Neural progenitor cell (in vitro differentiated cells): Measurements from ENCODE around the gene PEX16. TPM values are rescaled to one million over a fixed set of nuclear protein-coding genes. Genes with fewer than 3 reads are reported as not detected.

Experiments used
- DNase-seq: peaks from one replicate; pipeline ENCODE4 v3.0.0-alpha.2; 2016; ENCODE audit warnings: low spot score
- H2AFZ ChIP-seq: fragments of 200-600 bp; sonication (generic); replicated peaks from 2 replicates; pipeline ENCODE4 v1.6.1; 2016; ENCODE audit warnings: antibody characterized with exemption
- H3F3A ChIP-seq: fragments of 200-600 bp; sonication (generic); 2 replicates; pipeline ENCODE4 v1.6.1; 2016; ENCODE audit warnings: antibody characterized with exemption, low read depth
- H3K27ac ChIP-seq: fragments of 200-600 bp; sonication (generic); 2 replicates; pipeline ENCODE4 v1.5.1; 2016; ENCODE audit warnings: mild to moderate bottlenecking
- H3K27me3 ChIP-seq: fragments of 200-600 bp; sonication (generic); 2 replicates; pipeline ENCODE4 v1.6.1; 2016; ENCODE audit warnings: mild to moderate bottlenecking, moderate library complexity
- H3K36me3 ChIP-seq: fragments of 200-600 bp; sonication (generic); 2 replicates; pipeline ENCODE4 v1.5.1; 2016
- H3K4me1 ChIP-seq: fragments of 200-600 bp; sonication (generic); 2 replicates; pipeline ENCODE4 v1.6.1; 2016; ENCODE audit warnings: mixed run types
- H3K4me2 ChIP-seq: fragments of 200-600 bp; sonication (generic); 2 replicates; pipeline ENCODE4 v1.6.1; 2016
- H3K4me3 ChIP-seq: fragments of 200-600 bp; sonication (generic); 2 replicates; pipeline ENCODE4 v1.5.1; 2016
- H3K79me2 ChIP-seq: fragments of 200-600 bp; sonication (generic); 2 replicates; pipeline ENCODE4 v1.6.1; 2016; ENCODE audit warnings: low read depth
- H3K9ac ChIP-seq: fragments of 200-600 bp; sonication (generic); 2 replicates; pipeline ENCODE4 v1.6.1; 2016
- H3K9me3 ChIP-seq: fragments of 200-600 bp; sonication (generic); 2 replicates; pipeline ENCODE4 v1.5.1; 2016; ENCODE audit warnings: low read depth
- H4K20me1 ChIP-seq: fragments of 200-600 bp; sonication (generic); 2 replicates; pipeline ENCODE4 v1.6.1; 2016; ENCODE audit warnings: low read depth
- H3K27ac Mint-ChIP-seq: 3 replicates; pipeline ENCODE4 v1.8.0; 2021; ENCODE audit warnings: mixed read lengths
- H3K27me3 Mint-ChIP-seq: 2 replicates; pipeline ENCODE4 v1.8.0; 2022; ENCODE audit warnings: low read depth, mild to moderate bottlenecking, inconsistent platforms, moderate library complexity, mixed read lengths; ENCODE audit not compliant: insufficient read depth
- H3K36me3 Mint-ChIP-seq: 3 replicates; pipeline ENCODE4 v1.8.0; 2021; ENCODE audit warnings: mixed read lengths
- H3K4me1 Mint-ChIP-seq: 3 replicates; pipeline ENCODE4 v1.8.0; 2021; ENCODE audit warnings: mixed read lengths
- H3K4me3 Mint-ChIP-seq: 3 replicates; pipeline ENCODE4 v1.8.0; 2021; ENCODE audit warnings: mild to moderate bottlenecking, moderate library complexity, mixed read lengths
- H3K9me3 Mint-ChIP-seq: 3 replicates; pipeline ENCODE4 v1.8.0; 2020; ENCODE audit warnings: mixed read lengths
- EZH2 ChIP-seq: fragments of 200-600 bp; sonication (generic); IDR thresholded peaks from 2 replicates; pipeline ENCODE4 v1.6.1; 2017; ENCODE audit warnings: antibody characterized with exemption, mild to moderate bottlenecking, moderate library complexity
- EZH2phosphoT487 ChIP-seq: fragments of 200-600 bp; sonication (generic); IDR thresholded peaks from 2 replicates; pipeline ENCODE4 v1.6.1; 2017; ENCODE audit warnings: antibody characterized with exemption
- total RNA-seq: library from RNA; depleted of rRNA; stranded (reverse); fragments of >200 nt; gene quantifications from 2 replicates; pipeline ENCODE4 v1.2.3, GENCODE V29; 2015; ENCODE audit warnings: low replicate concordance
- TF ChIP-seq, protein P1 (sequence below): fragments of 200-600 bp; sonication (generic); IDR thresholded peaks from 2 replicates; pipeline ENCODE4 v1.5.1; 2017; ENCODE audit warnings: antibody characterized with exemption, mild to moderate bottlenecking

The PEX16 gene
- total RNA-seq, 1 donor from 2014 or later, result 11.6 TPM

DNA sequence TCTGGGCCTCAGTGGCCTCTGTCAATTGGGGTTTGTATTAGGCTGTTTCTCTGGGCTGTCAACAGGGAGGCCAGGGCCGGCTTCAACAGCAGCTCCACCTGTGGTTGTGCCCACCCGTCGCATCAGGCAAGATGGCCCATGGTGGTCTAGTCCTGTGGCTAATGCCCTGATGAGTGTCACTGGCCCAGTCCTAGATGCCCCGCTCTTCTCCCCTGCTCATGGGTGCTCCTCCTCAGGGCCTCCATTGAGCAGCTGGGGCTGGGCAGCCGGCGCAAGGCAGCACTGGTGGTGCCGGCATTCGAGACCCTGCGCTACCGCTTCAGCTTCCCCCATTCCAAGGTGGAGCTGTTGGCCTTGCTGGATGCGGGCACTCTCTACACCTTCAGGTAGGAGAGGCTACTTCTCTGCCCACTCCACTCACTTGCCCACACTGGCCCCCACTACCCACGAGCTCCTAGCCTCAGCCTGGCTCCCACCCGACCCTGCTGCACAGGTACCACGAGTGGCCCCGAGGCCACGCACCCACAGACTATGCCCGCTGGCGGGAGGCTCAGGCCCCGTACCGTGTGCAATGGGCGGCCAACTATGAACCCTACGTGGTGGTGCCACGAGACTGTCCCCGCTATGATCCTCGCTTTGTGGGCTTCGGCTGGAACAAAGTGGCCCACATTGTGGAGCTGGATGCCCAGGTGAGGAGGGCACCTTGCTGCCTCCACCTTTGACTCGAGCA is 10.2 kb upstream of the PEX16 start:
- H3K9me3 Mint-ChIP-seq, result no peaks in the 10 kb centered on the region
- Histone ChIP-seq H3K27me3 (peaks cover 7% of the 10 kb centered on the region), H3K79me2 (peaks cover 5% of the 10 kb centered on the region), H3K4me1 (no peaks in the 10 kb centered on the region), H3K27ac (no peak overlapping the region), H4K20me1 (peaks cover 15% of the 10 kb centered on the region), H3F3A (peaks cover 9% of the 10 kb centered on the region), H3K9me3 (no peaks in the 10 kb centered on the region), H3K36me3 (no peaks in the 10 kb centered on the region), H3K4me3 (no peak overlapping the region), H2AFZ (no peak overlapping the region), H3K4me2 (no peak overlapping the region), H3K9ac (no peak overlapping the region)
- peaks cover 9% of the 10 kb centered on the region for H3K4me1 Mint-ChIP-seq
- no peak for DNase-seq
- TF ChIP-seq EZH2phosphoT487 (no peak), EZH2 (no peak)
- TF ChIP-seq, protein P1, sequence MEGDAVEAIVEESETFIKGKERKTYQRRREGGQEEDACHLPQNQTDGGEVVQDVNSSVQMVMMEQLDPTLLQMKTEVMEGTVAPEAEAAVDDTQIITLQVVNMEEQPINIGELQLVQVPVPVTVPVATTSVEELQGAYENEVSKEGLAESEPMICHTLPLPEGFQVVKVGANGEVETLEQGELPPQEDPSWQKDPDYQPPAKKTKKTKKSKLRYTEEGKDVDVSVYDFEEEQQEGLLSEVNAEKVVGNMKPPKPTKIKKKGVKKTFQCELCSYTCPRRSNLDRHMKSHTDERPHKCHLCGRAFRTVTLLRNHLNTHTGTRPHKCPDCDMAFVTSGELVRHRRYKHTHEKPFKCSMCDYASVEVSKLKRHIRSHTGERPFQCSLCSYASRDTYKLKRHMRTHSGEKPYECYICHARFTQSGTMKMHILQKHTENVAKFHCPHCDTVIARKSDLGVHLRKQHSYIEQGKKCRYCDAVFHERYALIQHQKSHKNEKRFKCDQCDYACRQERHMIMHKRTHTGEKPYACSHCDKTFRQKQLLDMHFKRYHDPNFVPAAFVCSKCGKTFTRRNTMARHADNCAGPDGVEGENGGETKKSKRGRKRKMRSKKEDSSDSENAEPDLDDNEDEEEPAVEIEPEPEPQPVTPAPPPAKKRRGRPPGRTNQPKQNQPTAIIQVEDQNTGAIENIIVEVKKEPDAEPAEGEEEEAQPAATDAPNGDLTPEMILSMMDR, result no peak
- peaks cover 28% of the 10 kb centered on the region for H3K27me3 Mint-ChIP-seq
- peaks cover 5% of the 10 kb centered on the region for H3K36me3 Mint-ChIP-seq
- no peak overlapping the region for H3K27ac Mint-ChIP-seq
- H3K4me3 Mint-ChIP-seq, result no peak overlapping the region

DNA sequence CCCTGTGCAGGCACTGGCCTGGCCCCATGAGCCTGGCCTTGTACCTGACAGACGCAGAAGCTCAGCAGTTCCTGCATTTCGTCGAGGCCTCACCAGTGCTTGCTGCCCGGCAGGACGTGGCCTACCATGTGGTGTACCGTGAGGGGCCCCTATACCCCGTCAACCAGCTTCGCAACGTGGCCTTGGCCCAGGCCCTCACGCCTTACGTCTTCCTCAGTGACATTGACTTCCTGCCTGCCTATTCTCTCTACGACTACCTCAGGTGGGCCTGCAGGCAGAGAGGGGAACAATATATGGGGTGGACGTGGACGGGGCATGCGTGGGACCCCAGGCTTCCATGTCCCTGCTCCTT is 9.6 kb upstream of the PEX16 start:
- Histone ChIP-seq H3K4me2 (no peak overlapping the region), H3F3A (peaks cover 9% of the 10 kb centered on the region), H3K4me3 (no peak overlapping the region), H4K20me1 (peaks cover 15% of the 10 kb centered on the region), H2AFZ (no peak overlapping the region), H3K27me3 (peaks cover 10% of the 10 kb centered on the region), H3K36me3 (no peaks in the 10 kb centered on the region), H3K4me1 (no peaks in the 10 kb centered on the region), H3K9me3 (no peaks in the 10 kb centered on the region), H3K79me2 (peaks cover 5% of the 10 kb centered on the region), H3K27ac (no peak overlapping the region), H3K9ac (no peak overlapping the region)
- Mint-ChIP-seq H3K36me3 (peaks cover 4% of the 10 kb centered on the region), H3K4me1 (peaks cover 9% of the 10 kb centered on the region), H3K27ac (no peak overlapping the region), H3K9me3 (no peaks in the 10 kb centered on the region), H3K27me3 (peaks cover 26% of the 10 kb centered on the region), H3K4me3 (no peak overlapping the region)
- TF ChIP-seq EZH2, result no peak
- TF ChIP-seq EZH2phosphoT487, result no peak
- TF ChIP-seq, protein P1, result no peak
- no peak for DNase-seq

GRCh38 chr11:45926536-45927331 is 9.1 kb upstream of the PEX16 start:
- H4K20me1 ChIP-seq, result peaks cover 15% of the 10 kb centered on the region
- H3K36me3 Mint-ChIP-seq, result peaks cover 2% of the 10 kb centered on the region

More at GRCh38 chr11:45926536-45927331, 9.1 kb upstream of the PEX16 start:
- H3K4me2 ChIP-seq, result no peak overlapping the region
- DNase-seq, result no peak
- H3K9me3 ChIP-seq, result no peaks in the 10 kb centered on the region
- H3K4me3 ChIP-seq, result no peak overlapping the region
- H3K79me2 ChIP-seq, result peaks cover 5% of the 10 kb centered on the region
- TF ChIP-seq, protein P1, result no peak
- TF ChIP-seq EZH2phosphoT487, result no peak
- TF ChIP-seq EZH2, result no peak
- peaks cover 10% of the 10 kb centered on the region for H3K27me3 ChIP-seq
- H3K4me1 ChIP-seq, result peaks cover 3% of the 10 kb centered on the region
- peaks cover 15% of the 10 kb centered on the region for H3F3A ChIP-seq
- H3K27ac Mint-ChIP-seq, result no peak overlapping the region
- no peak overlapping the region for H3K4me3 Mint-ChIP-seq
- peaks cover 10% of the 10 kb centered on the region for H3K4me1 Mint-ChIP-seq
- no peak overlapping the region for H3K27ac ChIP-seq
- H3K9me3 Mint-ChIP-seq, result no peaks in the 10 kb centered on the region
- H3K27me3 Mint-ChIP-seq, result peaks cover 27% of the 10 kb centered on the region
- no peak overlapping the region for H2AFZ ChIP-seq
- no peak overlapping the region for H3K9ac ChIP-seq
- H3K36me3 ChIP-seq, result no peaks in the 10 kb centered on the region
